HG02588 (cell line): ENCODE data around the gene ERAL1.
"Not testable (repeated sequence)": the region's sequence is repeated elsewhere in the genome, so short reads cannot be mapped to it uniquely, and the experiment has no call there.

Source experiments
- ATAC-seq: cut with Tn5 transposase; IDR thresholded peaks from one replicate; pipeline ENCODE4 v1.9.1; 2021; ENCODE audit warnings: mild to moderate bottlenecking, moderate library complexity; ENCODE audit not compliant: unreplicated experiment

Gene ERAL1

DNA sequence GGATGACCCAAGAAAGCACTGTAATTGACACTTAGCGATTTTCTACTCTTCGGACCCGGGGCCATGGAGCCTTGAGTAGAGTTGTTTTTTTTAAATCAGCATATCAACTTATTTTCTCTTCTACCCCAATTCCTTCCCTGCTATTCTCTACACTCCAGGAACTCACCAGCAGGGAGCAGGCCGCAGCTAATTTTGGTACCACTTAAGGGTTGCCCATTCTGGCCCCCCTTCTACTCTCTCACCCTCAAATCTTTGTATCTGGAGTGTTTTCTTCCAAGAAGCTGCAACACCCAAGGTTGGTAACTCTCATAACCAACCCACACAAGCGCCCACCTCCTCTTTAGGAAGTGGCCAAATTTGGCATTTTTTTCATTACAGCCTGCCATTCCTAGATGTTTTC is 5.5 kb upstream of the ERAL1 start:
- ATAC-seq = no peak

DNA sequence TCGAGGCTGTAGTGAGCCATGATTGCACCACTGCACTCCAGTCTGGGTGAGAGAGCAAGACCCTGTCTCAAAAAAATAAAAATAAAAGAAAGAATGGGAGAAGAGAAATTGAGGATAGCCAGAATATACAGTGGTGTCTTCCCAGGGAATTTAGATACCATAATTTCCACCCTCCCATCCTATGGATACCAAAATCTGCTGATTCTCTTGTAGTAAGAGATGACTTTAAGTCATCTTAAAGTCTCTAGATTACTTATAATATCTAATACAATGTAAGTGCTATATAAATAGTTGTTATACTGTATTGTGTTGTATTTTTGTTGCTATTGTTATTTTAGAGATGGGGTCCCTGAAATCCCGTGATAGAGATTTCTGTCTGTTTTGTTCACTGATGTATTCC is 1.5 kb upstream of the ERAL1 start:
- no peak for ATAC-seq

DNA sequence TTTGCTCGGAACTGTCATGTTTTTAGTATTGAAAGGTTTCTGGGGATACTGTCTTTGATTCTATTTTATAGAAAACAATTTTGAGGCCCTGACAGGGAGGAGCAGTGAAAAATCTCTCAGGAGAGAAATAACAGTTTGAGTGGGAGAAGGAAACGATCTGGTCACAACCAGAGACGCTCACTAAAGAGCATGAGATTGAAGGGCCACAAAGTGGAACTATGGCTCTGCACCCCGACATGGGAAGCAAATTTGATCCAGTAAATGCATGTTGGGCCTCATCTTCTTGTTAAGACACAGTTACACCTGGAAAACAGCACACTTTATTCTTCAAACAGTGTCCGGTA is 492 bp downstream of the ERAL1 start:
- no peak for ATAC-seq

DNA sequence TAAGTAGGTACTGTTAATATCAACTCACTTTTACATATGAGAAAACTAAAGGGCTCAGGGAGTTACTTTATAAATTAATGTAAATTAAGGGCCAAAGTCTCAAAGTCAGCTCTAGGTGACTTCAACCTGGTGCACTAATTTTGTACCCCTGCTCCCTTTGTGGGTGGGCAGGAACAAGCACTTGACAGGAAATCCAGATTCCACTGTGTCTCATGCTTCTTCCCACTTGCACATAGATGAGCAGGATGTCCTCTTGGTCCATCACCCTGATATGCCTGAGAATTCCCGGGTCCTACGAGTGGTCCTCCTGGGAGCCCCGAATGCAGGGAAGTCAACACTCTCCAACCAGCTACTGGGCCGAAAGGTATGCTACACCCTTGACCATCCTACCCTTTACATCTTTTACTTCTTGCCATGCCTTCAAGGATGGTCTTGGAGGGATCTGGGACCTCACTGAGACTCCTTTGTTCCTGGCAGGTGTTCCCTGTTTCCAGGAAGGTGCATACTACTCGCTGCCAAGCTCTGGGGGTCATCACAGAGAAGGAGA is 1.3 kb downstream of the ERAL1 start:
- ATAC-seq = no peak

DNA sequence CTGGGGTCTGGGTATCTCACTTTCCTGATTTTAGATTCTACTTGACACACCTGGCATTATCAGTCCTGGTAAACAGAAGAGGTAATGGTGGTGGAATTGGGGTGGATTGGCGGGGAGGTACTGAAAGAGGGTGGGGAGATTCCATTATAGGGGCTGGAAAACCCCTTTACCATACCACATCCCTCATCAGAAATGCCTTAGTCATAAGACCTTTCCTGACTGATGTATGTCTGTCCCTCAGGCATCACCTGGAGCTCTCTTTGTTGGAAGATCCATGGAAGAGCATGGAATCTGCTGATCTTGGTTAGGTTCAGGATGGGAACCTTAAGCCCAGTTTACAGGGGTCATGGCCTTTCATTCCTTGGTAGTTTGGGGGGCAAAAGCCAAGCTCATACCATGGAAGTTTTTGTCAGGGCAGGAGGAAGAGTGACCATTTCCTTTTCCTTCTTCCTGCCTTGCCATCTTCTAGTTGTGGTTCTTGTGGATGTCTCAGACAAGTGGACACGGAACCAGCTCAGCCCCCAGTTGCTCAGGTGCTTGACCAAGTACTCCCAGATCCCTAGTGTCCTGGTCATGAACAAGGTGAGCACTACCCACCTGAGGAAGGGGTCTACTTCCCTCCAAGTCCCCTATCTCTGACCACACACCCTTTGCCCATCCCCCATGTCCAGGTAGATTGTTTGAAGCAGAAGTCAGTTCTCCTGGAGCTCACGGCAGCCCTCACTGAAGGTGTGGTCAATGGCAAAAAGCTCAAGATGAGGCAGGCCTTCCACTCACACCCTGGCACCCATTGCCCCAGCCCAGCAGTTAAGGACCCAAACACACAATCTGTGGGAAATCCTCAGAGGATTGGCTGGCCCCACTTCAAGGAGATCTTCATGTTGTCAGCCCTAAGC is 3.3 kb downstream of the ERAL1 start:
- ATAC-seq = no peak

DNA sequence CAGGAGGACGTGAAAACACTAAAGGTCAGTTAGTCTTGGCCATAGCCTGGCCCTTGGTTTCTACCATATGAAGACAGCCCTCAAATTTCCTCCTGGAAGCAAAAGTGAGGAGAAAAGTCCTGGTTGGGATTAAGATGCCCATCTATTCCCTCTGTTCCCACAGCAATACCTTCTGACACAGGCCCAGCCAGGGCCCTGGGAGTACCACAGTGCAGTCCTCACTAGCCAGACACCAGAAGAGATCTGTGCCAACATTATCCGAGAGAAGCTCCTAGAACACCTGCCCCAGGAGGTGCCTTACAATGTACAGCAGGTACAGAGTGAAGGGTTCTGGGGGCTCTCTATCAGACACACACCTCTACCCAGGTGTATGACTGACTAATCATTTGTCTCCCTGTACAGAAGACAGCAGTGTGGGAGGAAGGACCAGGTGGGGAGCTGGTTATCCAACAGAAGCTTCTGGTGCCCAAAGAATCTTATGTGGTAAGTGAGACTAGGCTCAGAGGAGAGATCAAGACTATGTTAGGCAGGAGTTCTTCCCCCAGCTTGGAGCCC is 4.1 kb downstream of the ERAL1 start:
- no peak for ATAC-seq

DNA sequence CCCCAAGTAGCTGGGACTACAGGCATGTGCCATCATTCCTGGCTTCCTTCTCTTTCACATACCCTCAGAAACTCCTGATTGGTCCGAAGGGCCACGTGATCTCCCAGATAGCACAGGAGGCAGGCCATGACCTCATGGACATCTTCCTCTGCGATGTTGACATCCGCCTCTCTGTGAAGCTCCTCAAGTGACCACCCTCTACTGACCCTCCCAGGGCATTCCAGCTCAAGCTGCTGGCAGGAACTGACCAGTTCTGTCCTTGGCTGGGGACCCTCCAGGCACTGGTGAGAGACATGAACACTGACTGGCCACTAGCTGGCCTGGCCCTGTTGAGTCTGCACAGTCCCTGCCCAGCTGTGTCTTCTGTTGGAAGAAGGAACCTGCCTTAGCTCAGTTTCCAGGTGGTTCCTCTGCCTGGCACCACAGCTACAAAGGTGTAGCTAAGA is 5.6 kb downstream of the ERAL1 start:
- ATAC-seq = no peak

DNA sequence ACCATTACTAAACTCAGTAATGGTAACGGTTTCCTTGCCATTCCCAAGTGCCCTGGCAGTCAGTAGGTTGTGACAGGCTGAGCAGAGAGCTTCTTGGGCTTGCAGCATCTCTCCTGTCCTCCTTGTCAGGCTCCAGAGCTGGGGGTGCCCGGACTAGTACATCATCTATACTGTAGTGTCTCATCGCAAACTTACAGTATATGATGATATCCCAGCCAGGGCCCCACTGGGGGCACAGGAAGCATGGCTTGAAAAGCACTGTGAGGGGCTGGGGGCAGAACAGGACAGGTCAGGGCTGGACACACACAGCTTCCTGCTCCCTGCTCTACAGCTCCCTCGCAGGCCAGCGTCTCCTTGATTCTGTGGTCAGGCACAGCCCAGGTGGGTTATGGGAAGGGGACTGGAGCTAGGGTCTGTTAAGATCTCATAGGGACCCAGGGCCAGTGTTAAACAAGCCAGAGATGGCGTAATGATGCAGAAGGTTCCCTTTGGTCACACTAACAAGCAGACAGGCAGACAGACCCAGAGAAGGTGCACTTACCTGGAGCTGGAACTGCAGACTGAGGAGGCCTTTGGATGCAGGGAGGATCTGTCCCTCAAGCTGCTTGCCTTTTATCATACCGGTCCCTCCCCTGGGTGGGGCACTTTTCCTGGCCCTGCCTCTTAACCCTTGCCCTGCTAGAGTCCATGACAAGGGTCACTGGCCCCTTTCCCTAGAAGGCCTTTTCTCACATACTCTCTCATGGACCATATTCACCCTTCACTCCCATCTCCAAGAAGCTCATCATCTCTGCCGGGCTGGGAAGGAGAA is 6.8 kb downstream of the ERAL1 start:
- ATAC-seq = no peak

DNA sequence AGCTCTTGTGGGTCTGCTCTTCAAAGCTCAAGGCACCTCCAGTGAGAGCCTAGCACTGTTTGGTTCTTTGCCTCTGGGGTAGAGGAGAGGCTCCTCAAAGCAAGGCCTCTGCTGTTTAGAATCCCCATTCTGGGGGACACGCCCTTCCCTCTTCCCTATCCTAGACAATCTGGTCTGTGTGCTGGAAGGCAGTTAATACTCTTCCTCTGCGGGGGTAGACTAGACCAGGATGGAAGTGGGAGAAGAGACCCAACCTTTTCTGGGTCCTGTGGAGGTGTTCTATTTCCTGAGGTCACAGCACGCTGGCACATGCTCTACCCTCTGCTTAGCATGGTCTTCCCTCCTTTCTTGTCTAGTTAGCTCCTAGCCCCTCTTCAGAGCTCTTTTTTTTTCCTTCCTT is 7.7 kb downstream of the ERAL1 start:
- no peak for ATAC-seq

DNA sequence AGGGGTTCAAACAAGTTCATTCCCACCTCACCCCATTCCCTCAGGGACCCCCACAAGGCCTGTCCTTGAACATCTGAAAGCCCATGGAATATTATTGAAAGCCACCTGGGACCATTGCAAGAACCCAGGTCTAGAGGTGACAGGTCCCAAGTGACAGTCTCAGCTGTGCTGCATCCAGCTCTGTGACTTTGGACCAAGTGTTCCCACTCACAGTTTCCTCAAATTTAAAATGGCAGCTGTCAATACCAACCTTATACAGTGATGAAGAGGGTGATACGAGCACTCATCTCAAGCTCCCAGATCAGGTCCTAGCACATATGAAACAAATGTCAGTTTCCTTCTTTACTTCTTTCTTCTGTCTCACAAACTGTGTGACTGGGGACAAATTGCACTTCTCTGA is 9.1 kb downstream of the ERAL1 start:
- no peak for ATAC-seq

DNA sequence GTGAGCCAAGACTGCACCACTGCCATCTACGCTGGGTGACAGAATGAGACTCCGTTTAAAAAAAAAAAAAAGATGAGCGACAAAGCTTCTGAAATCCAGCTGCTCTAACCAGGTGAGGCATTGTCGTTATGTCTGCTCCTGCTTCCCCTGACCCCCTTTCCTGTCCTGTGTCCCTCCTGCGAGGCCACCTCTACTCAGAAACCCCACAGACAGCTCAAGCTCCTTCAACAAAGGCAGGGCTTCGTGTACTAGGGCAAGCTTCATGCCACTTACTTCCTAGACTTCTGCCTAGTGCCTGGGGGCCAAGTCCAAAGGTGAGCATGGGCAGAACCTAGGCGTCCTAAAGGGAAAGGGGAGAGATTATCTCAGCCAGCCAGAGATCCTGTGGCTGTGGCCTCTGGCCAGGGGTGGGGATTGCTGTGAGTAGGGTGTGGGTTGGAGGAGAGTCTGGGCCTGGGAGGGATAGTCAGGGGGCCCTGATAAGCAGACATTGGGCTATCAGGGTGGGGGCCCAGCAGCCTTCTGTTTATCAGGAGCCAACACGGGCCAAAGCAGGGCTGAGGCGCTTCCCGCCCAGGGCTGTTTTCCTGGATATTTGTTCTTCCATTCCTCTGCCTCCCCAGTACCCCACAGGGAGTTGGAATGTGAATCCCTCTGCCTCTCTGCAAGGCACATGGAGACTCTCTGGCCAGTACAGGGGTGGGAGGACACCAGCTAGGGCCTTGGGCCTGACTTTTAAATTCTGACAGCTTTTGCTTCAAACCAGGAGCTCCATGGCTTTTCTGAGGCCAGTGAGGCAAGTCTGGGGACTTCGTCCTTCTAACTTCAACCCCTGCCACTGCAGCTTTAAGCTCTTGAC is 10.4 kb downstream of the ERAL1 start:
- ATAC-seq = no peak

DNA sequence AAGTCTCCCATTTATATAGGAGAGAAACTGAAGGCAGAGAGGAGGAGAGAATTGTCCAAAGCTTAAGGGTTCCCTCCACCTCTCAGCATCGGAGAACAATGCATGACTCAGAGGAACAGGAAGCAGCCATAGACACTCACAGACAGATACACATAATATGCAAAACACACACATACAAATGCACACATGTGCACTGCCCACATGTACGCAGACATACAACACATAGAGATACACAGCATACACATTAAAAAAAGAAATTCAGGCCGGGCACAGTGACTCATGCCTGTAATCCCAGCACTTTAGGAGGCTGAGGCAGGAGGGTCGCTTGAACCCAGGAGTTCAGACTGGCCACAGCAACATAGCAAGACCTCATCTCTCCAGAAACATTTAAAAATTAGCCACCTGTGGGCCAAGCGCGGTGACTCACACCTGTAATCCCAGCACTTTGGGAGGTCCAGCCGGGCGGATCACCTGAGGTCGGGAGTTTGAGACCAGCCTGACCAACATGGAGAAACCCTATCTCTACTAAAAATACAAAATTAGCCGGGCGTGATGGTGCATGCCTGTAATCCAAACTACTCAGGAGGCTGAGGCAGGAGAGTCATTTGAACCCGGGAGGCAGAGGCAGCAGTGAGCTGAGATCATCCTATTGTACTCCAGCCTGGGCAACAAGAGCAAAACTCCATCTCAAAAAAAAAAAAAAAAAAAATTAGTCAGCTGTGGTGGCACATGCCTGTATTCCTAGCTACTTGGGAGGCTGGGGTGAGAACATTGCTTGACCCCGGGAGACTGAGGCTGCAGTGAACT is 11.3 kb downstream of the ERAL1 start:
- ATAC-seq = no peak

DNA sequence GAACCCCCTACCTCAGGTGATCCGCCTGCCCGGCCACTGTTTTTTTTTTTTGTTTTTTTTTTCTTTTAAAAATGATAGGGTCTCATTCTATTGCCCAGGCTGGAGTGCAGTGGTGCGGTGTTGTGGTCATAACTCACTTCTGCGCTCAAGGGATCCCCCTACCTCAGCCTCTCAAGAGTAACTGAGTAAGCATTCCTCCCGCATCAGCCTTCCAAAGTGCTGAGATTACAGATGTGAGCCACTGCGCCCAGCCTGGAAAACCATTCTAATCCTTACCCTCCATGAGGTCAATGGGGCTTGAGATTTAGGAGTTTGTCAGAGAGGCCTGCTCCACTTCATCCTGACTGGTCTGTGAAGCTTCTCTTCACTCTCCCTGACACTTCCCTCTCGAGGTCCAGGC is 12.5 kb downstream of the ERAL1 start:
- ATAC-seq = no peak

DNA sequence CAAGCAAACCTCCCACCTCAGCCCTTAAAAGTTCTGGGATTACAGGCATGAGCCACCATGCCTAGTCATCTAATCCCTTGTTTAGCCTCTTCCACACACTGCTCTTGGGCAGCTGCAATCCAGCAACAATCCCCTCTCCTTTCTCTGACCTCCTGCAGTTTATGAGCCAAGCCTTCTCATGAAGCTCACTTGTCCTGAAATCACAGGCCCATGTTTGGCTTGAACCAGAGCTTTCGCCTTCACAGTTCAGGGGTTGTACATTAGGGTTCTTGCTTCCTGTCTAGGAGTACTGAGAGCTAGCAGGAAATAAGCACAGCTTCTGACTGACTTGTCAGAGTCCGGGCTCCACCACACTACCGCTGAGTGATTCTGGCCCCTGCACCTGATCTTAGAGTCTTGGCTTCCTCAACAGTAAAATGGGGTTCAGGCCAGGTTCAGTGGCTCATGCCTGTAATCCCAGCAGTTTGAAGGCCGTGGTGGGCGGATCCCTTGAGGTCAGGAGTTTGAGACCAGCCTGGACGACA is 16.3 kb downstream of the ERAL1 start:
- peak; percentile 86 for ATAC-seq

DNA sequence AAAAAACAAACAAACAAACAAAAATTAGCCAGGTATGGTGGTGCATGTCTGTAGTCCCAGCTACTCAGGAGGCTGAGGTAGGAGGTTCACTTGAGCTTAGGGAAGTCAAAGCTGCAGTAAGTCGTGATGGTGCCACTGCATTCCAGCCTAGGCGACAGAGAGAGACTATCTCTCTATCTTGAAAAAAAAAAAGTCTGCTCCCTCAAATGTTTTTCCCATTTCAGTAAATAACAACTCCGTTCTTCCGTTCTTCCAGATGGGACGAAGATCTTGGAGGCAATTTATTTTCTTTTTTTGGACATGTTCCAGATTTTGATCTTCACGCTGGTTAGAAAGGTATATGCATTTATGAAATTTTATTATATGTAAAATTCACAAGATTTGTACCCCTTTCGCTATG is 19.0 kb downstream of the ERAL1 start:
- no peak for ATAC-seq

DNA sequence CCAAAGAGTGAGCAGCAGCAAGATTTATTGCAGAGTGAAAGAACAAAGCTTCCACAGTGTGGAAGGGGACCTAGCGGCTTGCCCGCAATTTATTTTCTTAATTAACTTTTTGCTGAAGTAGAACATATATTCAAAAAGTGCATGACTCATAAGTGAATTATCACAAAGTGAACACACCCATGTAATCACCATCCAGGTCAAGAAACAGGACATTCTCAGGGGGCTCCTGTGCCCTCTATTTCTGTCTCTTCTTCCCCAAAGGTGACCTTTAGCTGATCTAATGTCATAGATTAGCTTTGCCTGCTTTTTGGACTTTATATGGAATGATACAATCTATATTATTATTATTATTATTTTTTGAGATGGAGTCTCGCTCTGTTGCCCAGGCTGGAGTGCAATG is 19.9 kb downstream of the ERAL1 start:
- no peak for ATAC-seq

DNA sequence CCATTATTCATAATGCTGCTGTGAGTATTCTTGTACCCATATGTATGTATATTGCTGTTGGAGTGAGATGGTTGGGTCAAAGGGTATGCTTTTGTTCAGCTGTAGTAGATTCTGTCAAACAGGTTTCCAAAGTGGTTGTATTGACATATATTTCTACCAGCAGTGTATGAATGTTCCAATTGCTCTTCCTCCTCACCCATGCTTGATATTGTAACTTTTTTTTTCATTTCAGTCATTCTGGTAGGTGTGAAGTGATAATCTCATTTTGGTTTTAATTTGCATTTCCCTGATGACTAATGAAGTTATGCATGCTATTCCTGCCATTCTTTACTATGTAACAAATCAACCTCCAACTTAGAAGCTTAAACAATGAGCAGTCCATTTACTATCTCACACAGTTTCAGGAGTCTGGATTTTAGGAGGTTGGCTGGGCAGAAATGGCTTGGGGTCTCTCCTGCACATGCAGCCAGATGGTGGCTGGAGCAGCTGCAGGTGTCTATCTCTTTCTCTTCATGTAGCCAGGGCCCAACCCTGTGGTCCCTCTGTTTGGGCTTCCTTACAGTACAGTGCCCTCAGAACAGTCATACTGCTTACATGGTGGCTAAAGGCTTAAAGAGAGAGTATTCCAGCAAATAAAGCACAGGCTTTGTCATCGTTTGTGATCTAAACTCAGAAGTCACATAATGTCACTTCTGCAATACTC is 21.2 kb downstream of the ERAL1 start:
- no peak for ATAC-seq

DNA sequence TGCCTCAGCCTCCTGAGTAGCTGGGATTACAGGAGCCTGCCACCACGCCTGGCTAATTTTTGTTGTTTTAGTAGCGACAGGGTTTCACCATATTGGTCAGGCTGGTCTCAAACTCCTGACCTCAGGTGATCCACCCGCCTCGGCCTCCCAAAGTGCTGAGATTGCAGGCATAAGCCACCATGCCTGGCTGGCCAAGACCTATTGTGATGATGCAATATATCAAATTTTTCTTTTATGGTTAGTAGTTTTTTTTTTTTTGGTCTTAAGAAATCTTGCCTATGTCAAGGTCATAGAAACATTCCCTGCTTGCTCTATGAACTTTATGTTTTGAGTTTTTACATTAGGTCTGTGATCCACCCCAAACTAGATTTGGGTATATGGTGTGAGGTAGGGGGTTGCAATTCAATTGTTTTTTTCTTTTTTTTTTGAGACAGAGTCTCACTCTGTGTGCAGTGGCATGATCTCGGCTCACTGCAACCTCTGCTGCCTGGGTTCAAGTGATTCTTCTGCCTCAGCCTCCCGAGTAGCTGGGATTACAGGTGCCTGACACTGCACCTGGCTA is 22.4 kb downstream of the ERAL1 start:
- ATAC-seq = not testable (repeated sequence)
